GM10847 (cell line): Measurements from ENCODE around the gene CDON.

Experiments
- POLR2A ChIP-seq: IDR thresholded peaks from 2 replicates; pipeline ENCODE4 v1.6.1; 2011; ENCODE audit not compliant: insufficient read length; ENCODE audit errors: extremely low read depth

The CDON gene

DNA sequence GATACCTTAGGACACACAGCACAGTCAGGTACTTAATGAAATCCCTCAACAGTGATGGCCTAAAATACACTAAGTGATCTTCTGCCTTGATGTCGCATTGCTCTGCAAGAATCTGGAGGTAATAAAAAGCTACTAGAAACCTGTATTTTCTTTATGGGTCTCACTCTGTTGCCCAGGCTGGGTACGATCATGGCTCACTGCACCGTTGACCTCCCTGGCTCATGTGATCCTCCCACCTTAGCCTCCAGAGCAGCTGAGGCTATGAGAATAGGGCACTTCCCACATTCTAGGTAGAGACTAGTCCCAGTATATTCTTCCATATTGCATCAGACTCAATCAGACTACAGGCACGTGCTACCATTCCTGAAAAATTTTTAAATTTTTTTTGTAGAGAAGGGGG, 95.2 kb downstream of the CDON start:
- TF ChIP-seq POLR2A, result no peak

DNA sequence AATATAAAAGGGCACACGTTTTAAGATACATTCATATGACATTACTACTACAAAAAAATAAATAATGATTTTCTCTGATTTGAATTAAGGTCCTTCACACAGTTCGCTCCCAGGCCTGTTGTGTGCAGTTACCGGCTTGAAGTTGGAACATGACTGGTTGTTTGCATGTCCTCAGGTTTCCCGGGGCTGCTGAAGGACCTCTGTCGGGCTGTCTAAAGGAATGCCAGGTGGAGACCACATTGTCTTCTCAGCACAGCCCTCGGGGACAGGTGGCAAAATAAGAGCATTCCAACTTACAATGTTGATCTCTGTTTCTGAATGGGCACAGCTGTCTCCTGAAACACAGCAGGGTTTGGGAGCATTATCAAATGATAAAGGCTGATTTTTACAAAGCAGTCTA, 101.9 kb downstream of the CDON start:
- no peak for TF ChIP-seq POLR2A

DNA sequence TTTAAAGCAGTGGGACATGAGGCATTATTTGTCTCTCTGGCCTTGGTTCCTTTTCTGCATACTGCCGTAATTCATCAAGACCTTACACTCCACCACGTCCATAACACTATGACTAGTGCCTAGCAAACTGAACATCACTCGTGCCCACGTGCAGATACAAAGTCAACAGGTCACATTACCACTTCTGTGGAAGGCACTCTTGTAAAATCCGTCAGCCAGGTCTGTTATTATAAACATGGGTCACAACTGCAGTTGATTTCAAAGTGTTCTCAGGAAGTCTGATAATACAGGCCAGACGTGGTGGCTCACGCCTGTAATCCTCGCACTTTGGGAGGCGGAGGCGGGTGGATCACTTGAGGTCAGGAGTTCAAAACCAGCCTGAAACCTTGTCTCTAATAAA, 102.7 kb downstream of the CDON start:
- no peak for TF ChIP-seq POLR2A

DNA sequence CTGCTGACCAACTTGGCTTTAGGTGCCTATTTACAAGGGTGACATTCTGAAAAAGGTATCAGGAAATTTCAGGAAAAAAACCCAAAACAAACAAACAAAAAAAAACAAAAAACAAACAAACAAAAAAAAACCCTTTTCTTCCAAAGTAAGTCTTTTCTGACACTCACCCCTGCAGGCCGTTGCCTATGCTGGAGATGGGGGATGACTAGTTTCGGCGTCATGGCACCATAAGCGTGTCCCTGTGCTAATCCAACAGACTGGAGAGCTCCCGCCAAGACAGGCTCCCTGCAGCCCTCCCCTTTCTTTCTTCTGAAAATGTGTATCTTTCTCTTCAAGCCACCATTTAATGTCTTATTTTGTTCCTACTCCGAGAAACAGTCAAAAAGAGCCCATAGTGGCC, 103.2 kb downstream of the CDON start:
- TF ChIP-seq POLR2A, result no peak

DNA sequence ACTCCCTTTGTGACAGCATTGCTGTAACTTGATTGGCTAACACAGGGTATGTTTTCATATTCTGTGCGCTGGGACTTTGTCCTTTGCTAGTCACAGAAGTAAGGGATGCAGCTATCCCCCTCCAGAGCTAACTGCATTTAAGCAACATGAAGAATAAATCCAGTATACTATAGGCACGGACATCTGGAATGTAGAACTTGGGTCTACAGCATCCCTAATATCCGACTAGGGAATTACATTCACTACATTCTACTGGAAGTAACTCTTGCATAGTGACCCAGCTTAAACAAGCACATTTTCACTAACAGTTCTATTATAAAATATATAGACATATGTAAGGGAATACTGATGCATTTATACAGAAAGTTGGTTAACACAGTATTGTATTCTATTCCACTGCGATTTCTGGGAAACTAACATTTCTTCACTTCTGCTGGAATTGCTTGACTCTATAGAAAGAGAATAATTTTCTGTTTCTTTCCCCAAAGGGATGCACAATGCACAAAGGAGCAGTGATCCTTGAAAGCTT, 103.7 kb downstream of the CDON start:
- TF ChIP-seq POLR2A, result no peak

DNA sequence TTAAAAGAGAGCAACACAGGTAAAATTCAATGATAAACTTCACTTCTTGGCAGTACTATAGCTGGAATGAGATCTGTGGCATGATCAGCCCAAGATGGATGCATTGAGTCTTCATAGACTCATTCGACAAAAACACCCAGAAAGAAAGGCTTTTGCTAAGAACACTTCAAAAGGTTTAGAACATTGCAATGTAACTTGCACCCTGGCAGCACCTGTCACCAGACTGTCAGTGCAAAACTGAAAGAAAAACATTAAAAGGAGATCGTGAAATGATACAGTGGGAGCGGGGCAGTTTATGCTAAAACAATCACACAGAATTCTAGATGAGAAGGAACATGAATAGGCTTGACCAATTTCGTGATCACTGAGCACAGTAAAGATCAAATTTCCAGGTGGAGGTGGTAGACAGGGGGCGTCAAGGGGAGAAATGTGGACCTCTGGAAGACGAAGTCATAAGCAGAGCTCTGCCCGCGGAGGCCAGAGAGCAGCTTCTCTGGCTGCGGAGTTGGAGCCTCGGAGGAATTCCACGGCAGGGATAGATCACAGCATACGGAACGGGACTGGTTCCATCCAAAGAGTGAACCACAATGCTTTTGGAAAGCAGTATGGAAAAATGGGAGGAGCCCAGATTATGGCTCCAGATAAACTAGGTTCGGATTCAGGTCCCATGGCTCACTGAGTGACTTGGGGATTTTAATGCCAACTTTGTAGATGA, 104.9 kb downstream of the CDON start:
- no peak for TF ChIP-seq POLR2A

DNA sequence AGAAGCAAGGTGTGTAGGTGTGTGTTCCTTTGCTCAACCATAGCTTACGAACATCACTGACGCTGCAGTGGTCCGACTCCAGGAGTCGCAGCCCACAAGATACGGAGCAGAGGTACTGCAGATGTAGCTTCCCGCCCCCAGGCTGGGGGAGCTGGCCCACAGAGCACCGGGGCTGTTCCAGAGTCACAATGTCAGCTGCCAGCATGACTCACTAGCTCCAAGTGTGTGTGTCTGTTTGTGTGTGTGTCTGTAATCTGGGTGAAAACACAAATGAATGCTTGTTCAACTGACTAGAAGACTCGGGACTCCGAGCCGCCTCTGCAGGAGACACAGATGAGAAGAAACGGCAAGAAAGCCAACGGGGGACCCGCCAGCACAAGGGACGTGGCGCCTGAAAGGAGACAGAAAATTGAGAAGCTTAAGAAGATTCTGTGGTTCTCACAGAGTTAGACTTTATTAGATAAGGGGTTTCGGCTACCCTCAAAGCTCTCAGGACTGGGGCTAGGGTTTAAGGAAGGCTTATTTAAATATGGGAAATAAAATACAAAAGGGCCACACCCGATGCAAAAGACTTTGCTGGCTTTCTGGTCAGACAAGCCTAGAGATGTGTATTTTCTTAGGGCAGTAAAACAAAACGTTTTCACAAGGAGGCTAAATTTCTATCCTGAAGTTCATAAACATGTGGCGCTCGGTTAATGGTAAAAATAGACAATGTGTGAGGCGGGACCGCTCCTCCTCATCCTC, 106.1 kb downstream of the CDON start:
- no peak for TF ChIP-seq POLR2A

DNA sequence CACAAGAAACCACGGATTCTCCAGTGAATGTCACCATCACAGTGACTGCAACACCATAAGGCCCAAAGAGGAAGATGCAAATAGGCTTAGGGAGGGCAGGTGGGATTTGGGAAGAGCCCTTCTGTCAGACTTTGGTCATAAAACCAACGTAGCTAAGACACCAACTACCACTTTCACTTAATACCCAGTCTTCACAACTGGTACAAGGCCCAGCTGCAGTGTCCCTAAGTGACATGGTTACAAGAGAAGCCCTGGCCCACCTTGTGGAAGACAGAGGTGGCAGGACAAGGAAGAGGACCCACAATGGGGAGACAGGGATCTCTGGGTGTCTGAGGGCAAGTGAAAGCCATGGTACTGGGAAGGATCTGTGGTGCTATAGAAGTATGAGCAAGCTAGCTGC, 106.8 kb downstream of the CDON start:
- TF ChIP-seq POLR2A, result no peak

DNA sequence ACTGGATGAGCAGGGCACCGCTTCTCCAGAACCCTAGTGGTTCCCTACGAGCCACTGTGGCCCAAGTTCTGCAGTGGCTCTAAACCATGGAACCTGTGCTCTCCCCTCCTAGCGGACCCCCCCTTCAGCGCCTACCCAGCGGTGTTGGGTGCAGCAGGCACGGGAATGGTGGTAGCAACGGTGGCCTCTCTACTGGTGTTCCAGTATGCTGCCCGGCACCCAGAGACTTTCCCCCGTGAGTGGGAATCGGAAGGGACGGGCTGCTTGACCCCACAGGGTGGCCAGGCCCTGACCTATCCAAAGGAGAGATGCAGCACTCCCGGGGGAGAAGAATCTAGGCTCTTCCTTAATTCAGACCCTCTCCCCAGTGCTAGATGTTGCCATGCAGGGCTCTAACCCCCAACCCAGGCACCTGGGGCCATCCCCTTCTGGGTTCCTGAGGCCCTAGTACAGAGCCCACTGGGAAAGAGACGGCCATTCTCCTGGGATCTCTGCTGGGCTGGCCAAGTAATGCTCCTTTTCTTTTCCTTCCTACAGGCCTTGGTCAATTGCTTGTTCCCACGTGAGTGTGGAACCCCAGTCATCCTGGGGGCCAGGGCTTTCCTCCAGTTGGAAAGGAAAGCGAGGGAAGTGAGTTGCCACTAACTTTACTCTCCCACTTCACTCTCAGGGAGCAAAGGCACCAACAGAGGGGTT, 107.6 kb downstream of the CDON start:
- no peak for TF ChIP-seq POLR2A

DNA sequence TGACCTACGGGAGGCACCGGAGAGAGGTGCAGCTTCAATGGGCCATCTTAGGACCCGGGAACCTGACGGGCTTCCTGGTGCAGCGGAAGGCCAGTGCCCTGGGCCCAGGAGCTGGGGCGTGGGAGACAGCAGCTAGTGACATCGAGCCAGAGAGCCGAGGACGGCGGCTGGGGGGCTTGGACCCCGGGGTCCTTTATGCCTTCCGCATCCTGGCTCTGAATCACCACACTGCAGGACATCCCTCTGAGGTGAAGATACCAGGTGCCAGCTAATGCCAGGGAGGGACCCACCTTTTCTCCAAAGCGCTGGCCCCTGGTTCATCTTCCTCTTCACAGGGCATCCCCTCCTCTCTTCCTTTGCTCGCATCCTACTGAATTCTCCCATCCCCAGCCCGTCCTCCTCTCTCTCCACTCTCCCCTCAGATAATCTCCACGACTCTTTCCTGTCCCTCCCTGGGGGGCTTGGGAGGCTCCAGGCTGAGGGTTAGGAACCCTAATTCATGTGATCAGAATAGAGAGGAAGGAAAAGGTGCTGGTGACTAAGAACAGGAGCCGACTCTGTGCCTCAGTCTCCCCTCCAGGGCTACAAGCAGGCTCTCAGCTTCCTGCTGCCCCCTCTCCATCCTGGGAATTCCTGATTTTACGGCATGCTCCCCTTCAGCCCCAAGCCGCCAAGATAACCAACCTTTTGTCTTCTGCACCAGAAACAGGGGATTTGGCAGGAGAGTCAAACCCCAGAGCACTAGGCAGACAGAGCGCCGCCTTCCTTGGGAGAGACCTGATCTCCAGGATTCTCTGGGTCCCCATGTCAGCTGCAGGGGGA, 108.3 kb downstream of the CDON start:
- no peak for TF ChIP-seq POLR2A

DNA sequence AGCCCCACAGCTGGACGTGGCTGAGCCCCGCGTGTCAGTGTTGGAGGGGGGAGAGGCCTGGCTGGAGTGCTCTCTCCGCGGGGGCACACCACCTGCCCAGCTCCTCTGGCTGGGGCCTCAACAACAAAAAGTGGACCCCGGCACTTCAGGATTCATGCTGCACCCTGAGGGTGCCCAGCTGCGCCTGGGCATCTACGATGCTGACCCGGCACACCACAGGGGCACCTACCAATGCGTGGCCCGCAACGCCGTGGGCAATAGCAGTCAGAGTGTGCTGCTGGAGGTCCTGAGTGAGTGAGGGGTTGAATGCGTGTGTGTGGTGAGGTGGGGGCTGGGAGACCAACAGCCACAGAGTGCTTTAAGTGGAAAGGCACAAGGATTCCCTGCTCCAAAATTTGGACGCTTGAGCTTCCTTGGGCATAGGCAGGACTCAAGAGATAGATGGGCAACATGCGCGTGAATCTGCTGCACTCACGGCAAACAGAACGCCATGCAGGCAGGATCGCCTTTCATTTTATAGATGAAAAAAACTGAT, 109.2 kb downstream of the CDON start:
- TF ChIP-seq POLR2A, result no peak

DNA sequence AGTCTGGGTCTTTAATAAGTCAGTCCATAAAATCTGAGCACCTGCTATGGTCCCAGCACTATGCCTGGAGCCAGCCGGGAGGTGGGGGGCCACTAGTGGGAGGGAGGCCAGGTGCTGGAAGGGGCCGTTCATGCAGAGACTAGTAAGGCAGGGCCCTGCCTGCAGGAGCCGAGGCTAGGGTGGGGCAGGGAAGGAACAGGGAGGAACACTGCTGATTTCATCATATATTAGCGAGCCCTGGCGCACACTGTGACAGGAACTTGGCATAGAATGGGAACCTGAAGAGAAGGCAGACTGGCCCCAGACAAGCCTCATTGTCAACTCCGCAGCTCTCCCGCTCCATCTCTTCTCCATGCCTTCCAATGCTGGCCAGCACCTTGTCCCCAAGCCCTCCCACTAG, 109.7 kb downstream of the CDON start:
- TF ChIP-seq POLR2A, result no peak

DNA sequence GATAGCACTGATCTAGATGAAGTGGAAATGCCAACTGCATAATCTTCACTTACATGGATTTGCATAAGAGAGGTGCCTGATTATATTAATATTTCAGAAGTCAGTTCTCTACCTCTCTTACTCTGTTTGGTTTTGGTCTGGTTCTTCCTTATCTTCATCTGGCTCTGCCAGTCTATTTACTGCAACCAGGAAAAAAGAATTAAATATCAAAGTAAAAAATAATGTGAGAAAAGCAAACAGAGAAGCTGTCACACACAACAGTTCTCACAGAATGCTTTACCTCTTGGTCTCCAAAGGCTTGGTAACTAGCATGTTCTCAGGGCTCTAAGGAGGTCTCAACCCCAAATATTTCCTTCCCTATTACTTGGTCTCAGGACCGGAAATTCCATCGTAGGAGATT, 110.1 kb downstream of the CDON start:
- no peak for TF ChIP-seq POLR2A

DNA sequence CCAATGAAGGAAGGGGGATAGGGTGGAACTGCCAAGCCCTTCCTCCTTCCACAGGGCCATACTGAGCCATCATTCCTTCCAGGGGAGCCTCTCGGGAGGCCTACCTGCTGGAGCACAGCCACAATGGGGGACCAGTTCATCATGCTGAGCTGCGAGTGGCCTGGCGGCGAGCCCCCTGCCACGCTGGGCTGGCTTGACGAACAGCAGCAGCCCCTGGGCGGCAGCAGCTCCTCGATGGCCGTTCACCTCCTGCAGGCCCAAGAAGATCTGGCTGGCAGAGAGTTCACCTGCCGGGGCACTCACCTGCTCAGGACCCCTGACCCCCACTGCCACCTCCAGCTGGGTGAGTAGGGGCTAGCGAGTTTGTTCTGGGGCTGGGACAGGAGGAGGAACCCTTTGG, 110.9 kb downstream of the CDON start:
- TF ChIP-seq POLR2A, result no peak
